Gastrocnemius medialis (tissue), 4 donors: ENCODE data around the gene FAM216B.

Source experiments
- POLR2A ChIP-seq, 2 donors: fragments of 450-650 bp; IDR thresholded peaks; one replicate each; pipeline ENCODE4 v1.6.1; 2017; ENCODE audit warnings: antibody characterized with exemption in 2 of 2, mild to moderate bottlenecking in 2 of 2, moderate library complexity in 2 of 2
- TF ChIP-seq, protein P1 (sequence below), 5 experiments: fragments of 450-650 bp in 3 of 5; fragments of 200-600 bp in 2 of 5; sonication (generic) in 2 of 5; IDR thresholded peaks in 4 of 5; conservative IDR thresholded peaks in 1 of 5; 1 replicate in 4 of 5; 2 replicates in 1 of 5; pipeline ENCODE4 v1.5.1; 2016 to 2019; ENCODE audit warnings: antibody characterized with exemption in 5 of 5, mild to moderate bottlenecking in 3 of 5, moderate library complexity in 3 of 5

DNA sequence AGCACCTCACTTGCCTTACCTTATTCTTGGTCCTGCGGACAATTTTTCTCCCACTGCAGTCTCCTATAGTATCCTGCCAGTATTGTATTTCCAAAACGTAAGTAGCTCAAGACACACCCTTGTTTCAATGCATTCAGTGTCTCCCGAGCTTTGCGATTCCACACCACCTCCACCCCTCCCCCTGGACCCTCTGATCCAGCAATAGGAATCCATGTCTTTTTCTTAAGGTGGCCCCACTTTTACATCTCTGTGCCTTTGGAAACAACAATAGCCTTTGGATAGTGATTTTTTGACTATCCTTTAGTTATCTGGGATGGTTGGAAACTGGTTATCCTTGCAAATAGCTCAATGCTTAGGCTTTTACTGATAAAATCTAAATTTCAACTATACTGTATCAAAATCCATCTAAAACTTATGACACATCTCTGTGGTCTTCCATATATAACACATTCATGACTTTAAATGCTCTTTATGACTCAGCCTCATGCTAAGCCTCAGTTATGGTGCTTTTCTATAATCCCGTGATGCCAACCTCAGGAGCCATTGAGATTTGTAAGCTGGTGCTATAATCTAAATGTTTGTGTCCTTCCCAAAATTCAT is 27.1 kb downstream of the FAM216B start:
- no peak for TF ChIP-seq POLR2A (IDR thresholded peaks at IDR 0.05)
- TF ChIP-seq, protein P1, sequence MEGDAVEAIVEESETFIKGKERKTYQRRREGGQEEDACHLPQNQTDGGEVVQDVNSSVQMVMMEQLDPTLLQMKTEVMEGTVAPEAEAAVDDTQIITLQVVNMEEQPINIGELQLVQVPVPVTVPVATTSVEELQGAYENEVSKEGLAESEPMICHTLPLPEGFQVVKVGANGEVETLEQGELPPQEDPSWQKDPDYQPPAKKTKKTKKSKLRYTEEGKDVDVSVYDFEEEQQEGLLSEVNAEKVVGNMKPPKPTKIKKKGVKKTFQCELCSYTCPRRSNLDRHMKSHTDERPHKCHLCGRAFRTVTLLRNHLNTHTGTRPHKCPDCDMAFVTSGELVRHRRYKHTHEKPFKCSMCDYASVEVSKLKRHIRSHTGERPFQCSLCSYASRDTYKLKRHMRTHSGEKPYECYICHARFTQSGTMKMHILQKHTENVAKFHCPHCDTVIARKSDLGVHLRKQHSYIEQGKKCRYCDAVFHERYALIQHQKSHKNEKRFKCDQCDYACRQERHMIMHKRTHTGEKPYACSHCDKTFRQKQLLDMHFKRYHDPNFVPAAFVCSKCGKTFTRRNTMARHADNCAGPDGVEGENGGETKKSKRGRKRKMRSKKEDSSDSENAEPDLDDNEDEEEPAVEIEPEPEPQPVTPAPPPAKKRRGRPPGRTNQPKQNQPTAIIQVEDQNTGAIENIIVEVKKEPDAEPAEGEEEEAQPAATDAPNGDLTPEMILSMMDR (IDR thresholded peaks at IDR 0.05 in 4 of 5, conservative IDR thresholded peaks at IDR 0.05 in 1 of 5): no peak
